CD4-positive, alpha-beta T cell treated with Interleukin-10 for 1 hour (primary cell): Measurements from ENCODE around the gene USP20.
A peak's percentile ranks its signal among the peaks of the same experiment; 100 is the strongest.

Experiments used
- DNase-seq: peaks from one replicate; pipeline ENCODE4 v3.0.0-alpha.2; 2020

Gene USP20

GRCh38 chr9:129929496-129930125 is 94.4 kb downstream of the USP20 start:
- DNase-seq, result no peak

- DNase-seq, result peak; percentile 55
These were observed 95.5 kb downstream of the USP20 start for GRCh38 chr9:129930743-129931142.
